Bone marrow (tissue), 2 donors: ENCODE results near the gene DNAJB12.
"Not testable (repeated sequence)": the region's sequence is repeated elsewhere in the genome, so short reads cannot be mapped to it uniquely, and the experiment has no call there.

ENCODE experiments used
- DNase-seq, 2 donors: peaks; one replicate each; lab custom pipeline; 2025; lab: John Stamatoyannopoulos, UW

Gene DNAJB12

GRCh38 chr10:72316748-72317435 is 37.8 kb downstream of the DNAJB12 start:
- DNase-seq, result no peak

GRCh38 chr10:72316386-72316700 is 38.4 kb downstream of the DNAJB12 start:
- no peak for DNase-seq

- DNase-seq, result no peak
Observed at GRCh38 chr10:72315611-72316385, 38.9 kb downstream of the DNAJB12 start.

- no peak for DNase-seq
Observed at GRCh38 chr10:72315054-72315453, 39.7 kb downstream of the DNAJB12 start.

GRCh38 chr10:72314263-72314662 is 40.5 kb downstream of the DNAJB12 start:
- DNase-seq, result no peak

- no peak for DNase-seq
Observed at GRCh38 chr10:72312865-72313391, 41.8 kb downstream of the DNAJB12 start.

- DNase-seq, result no peak
Observed at GRCh38 chr10:72311667-72312066, 43.1 kb downstream of the DNAJB12 start.

GRCh38 chr10:72310636-72311035 is 44.1 kb downstream of the DNAJB12 start:
- DNase-seq, result no peak

- DNase-seq, result no peak
Observed at GRCh38 chr10:72310241-72310633, 44.5 kb downstream of the DNAJB12 start.

GRCh38 chr10:72309290-72310240 is 45.2 kb downstream of the DNAJB12 start:
- peak in 1 of 2 donors; percentile 57 for DNase-seq

GRCh38 chr10:72308320-72308987 is 46.3 kb downstream of the DNAJB12 start:
- DNase-seq, result peak in 1 of 2 donors; percentile 86

- DNase-seq, result not testable (repeated sequence)
Observed at GRCh38 chr10:72307711-72308110, 47.0 kb downstream of the DNAJB12 start.

GRCh38 chr10:72306215-72306760 is 48.4 kb downstream of the DNAJB12 start:
- DNase-seq, result no peak

GRCh38 chr10:72303424-72304128 is 51.1 kb downstream of the DNAJB12 start:
- DNase-seq, result no peak

GRCh38 chr10:72298592-72299519 is 55.9 kb downstream of the DNAJB12 start:
- no peak for DNase-seq

GRCh38 chr10:72297805-72298591 is 56.7 kb downstream of the DNAJB12 start:
- DNase-seq, result peak in 1 of 2 donors; percentile 62

GRCh38 chr10:72297281-72297804 is 57.4 kb downstream of the DNAJB12 start:
- peak; percentile 78 to 96 for DNase-seq

- not testable (repeated sequence) for DNase-seq
Observed at GRCh38 chr10:72296829-72297280, 57.9 kb downstream of the DNAJB12 start.
